ENCODE data around the gene HERC3.

The HERC3 gene

DNA sequence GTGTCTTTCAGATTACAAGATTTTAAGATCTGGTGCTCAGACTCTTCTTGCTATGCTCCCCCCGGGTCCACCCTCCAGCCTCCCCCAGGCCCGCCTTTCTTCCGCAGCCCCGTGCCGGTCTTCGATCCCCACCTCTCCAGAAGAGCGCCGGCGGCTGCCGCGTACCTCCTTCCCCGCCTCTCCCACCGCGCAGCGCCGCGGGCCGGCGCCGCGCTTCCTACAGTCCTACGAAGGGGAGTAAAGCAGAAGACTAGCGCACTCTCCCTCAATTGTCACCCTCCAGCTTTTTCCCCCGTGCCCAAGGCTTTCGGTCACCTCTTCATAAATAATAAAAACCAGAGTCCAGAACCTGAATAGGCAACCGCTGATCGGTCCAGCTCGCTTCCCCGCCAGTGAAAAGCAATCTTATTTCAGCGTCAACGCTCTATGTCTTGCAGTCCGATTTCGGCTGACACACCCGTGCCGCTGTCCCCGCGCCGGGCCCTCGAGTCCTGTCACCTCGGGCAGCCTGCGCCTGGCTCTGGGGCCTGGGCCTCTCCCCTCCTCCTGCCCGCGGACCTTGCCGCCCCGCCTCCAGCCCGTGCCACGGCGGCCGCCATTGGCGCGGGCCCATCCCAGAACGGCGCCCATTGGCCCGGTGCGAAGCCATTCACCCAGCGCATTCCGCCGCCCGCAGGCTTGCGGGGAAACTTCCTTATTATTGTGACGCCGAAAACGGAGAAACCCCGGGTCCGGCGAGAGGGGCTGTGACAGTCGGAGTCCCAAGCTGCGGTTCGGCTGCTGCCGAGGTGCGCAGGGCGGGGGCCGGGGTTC lies at the start of gene HERC3:
Gene HERC3 (plus strand): TSS at position 694 of the 813 bp plus-strand sequence. CDS start 13,344 bp downstream, outside the sequence.
- DNase-seq, result peak; percentile 56

DNA sequence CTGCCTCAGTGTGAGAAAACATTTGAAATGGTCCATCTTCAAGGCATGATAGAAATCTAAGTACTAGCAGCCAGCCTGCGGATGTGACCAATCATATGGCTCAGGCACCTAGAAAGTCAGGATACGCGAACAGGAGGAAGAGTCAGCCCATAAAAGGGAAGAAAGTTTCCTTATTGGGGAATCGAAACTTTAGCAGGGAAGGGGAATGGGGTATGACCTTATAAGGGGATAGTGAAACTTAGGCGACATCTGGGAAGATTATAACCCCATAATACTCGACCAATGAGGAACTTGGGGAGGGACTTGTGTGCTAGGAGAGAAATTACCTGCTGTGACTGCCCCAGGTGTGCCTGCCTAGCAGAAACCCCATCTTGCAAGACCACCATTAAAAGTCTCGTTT lies 42.5 kb upstream of the HERC3 start:
- no peak for DNase-seq

DNA sequence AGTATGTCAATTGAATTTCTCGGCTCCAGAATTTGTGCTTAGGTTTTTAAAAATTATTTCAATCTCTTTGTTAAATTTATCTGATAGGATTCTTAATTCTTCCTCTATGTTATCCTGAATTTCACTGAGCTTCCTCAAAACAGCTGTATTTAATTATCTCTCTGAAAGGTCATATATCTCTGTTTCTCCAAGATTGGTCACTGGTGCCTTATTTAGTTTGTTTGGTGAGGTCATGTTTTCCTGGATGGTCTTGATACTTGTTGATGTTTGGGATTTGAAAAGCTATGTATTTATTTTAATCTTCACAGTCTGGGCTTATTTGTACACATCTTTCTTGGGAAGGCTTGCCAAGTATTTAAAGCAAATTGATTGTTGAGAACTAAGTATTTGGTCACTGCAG lies 24.7 kb upstream of the HERC3 start:
- DNase-seq, result no peak

DNA sequence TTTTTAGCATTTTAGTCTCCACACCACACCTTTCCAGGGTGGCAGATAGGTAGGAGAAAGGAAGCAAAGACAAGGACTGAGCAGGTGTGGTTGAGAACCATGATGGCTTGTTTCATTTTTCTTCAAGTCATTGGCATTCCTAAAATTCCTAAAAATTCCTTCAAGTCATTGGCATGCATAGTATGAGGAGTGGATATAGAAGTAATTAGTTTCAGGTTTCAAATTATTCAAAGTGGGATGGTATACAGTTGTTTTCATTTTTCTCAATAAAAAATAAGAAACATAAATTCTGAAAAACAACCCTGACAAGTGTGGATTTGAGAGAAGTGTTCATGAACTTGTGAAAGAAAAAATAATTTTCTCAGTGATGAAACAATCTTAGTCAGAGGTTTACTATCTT lies 22.3 kb upstream of the HERC3 start:
- DNase-seq, result no peak

DNA sequence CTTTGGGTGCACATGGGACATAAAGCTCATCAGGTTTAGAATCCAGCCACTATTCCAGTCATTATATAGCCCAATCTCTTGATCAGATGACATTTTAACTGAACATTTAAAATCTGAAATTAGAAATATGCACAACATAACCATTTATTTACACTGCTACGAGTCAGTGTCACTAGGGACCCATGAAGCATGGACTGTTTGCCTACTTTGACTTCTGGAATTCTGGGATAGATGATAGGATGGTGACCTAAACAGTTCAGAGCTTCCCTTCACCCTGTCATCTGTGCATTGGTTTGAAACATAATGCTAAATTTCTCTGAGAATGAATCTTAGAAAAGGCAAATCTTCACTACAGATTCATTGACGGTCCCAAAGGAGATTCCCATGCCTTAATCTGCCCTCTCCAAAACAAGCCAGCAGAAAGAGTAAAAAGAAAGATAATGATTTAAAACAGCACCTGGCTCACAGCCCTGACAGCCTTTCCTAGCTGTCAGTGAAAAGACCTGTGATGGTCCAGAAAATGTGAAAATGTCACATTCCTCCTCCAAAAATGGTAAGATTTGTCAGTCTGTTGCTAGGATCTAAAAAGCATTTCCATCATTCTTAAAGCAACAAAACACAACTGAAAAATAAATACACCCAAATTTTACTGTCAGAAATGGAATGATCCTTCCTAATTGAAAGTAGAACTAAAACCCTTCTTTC lies 18.9 kb upstream of the HERC3 start:
- no peak for DNase-seq

DNA sequence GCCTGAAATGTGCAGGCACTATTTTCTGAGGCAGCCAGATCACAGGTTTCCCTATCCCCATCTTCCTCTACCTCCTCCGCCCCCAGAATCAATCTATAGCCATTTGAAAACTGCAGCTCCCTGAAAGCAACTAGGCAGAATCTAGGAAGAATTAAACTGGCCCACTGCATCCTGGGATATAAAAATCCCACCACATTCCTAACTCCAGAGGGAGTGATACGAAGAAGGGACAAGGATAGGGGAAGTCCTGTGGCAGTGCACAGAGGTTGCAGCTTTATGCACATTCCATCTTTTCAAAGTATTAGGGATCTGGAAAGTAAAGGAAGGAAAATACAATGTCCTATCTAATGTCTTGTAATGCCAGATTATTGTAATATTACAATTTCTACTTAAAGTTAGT lies 18.3 kb upstream of the HERC3 start:
- DNase-seq, result no peak

DNA sequence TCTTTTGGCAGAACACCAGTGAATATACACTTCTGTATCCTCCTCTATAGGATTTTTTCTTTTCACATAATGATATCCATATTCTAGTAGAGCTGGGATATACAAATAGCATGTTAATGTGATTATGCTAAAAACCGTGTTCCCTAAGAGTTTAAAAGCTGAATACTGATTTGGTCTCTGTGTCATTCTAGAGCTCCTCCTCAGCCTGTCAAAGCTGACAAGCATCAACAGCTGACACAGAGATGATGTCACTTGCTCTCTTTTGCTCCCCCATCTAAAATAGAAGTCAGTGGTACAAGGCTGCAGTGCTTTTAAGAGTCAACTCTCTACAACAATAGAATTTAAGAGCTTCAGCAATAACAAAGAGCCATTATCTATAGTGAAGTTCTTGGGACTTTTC lies 17.1 kb upstream of the HERC3 start:
- DNase-seq, result no peak

DNA sequence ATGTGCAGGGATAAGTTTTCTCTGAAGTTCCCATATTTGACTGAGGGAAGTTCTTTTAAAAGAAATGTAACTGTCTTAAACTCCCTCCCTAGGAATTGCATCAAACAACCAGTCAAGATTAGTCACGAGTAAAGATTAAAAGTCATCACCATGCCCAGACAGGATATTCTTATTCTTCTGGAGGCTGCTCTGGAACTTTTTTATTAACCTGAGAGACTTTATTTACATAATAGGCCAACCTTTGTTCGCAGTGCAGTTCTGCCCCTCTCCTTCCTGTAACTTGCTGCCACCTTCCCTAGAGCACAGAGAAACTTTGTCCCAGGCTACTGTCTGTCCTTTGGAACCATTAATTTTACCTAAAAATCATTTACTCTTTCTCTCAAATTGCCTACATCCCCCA lies 9.8 kb upstream of the HERC3 start:
- DNase-seq, result no peak

DNA sequence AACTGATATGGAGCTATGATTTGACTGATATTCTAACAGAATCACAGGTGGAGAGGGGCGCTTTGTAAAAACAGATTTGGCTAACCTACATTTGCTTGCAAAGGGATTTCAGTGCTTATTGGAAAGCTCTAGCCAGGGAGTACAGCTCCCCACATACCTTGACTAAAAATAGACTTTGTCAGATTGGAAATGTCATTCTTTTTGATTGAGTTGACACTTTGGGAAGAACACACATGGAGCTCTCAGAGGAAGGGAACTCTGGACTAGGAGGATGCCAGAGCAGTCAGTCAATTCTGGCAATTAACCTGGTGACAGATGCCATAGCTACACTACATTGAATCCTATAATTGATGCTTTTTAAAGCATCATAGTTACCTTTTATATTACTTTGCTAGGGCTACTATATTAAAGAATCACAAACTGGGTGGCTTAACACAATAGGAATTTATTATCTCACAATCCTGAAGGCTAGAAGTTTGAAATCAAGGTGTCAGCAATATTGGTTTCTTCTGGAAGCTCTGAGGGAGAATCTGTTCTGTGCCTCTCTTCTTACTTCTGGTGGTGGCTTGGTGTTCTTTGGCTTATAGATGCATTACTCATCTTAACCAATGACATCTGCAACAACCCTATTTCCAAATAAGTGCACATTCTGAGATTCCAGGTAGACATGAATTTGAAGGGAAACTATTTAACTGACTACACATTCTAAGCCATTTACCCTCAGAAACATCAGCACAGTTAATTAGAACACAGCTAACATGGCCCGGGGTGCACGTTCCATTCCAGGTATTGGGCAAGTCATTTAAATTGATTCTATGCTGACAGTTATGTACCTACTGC lies 8.4 kb upstream of the HERC3 start:
- no peak for DNase-seq

DNA sequence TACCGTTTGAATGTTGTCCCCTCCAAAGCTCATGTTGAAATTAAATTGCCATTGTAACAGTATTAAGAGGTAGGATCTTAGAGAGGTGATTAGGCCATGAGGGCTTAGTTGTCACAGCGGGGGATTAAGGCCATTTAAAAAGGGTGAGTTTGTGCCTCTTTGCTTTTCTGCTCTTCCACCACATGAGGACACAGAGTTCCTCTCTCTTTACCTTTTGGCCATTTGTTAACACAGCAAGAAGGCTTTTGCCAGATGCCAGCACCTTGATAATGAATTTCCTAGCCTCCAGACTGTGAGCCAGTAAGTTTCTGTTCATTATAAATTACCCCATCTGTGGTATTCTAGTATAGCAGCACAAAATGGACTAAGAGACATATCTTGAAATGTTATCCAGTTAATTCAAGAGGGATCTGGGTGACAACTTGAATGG lies 7.8 kb upstream of the HERC3 start:
- no peak for DNase-seq

DNA sequence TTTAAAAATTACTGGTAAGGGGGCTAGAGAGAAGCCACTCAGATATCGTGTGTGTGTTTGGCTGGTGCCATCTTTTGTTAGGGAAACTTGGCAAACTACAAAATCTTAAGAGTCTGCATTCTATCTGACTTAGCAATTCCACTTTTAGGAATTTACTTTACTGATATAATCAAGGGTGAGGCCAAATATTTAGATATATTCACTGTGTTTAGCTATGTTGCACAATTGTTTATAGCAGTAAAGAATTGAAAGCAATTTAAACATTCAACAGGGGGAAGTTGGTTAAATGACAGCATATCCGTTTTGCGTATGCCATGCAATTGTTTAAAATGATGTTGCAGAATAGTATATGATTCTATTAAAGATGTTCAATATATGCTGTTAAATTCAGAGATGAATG lies 6.4 kb upstream of the HERC3 start:
- DNase-seq, result no peak

DNA sequence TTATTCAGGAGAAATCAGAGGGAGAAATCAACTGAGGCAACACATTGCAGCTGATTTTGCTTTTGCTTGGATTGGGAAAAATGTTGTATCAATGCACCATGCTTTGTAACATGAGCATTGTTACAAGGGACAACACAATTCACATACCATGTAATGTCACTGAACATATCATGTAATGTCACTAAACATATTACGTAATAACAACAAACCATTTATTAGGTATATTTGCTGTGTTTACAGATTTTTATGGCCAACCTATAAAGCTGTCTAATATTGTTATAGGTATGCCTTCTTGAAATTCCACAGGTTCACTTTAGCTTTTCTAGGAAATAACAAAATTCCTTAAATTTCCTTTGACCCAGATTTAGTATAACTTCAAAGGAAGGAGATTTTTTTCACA lies 5.0 kb upstream of the HERC3 start:
- no peak for DNase-seq

DNA sequence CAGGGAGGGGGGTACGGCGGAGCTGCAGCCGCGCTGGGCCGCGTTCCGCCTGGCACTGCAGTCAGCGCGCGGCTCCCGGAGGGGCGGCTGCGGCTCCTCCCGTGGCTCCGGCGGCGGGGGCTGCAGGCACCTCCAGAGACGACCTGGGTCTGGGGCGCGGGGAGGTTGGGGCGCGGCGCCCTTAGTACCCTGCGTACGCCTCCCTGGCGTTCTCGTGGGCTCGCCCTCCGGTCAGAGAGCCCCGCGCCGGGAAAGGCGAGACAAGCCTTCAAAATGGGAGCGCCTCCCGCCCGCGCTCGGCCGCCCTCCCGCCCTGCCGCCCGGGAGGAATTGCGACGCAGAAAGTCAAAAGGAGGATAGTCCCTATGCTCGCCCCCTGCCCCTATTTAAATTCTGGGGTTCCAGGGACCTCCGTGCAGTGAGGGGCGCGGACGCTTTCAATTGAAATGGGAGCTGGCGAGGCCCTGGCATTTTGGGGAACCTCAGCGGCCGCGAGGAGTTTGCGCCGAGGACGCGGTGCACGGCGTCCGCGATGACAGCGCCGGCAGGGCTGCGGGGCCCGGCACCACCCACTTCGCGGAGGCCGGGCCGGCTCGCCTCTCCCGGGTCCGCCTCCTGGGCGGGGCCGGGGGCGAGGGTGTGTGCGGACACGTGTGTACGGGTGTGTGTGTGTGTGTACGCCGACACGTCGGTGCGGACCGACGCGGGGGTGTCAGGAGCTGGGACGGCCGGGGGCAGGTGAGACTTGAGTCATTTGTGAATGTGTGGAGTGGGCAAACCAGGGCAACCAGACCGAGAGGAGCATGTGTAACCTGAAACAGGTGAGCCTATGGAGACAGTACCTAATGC lies 544 bp downstream of the HERC3 start:
- DNase-seq, result no peak

DNA sequence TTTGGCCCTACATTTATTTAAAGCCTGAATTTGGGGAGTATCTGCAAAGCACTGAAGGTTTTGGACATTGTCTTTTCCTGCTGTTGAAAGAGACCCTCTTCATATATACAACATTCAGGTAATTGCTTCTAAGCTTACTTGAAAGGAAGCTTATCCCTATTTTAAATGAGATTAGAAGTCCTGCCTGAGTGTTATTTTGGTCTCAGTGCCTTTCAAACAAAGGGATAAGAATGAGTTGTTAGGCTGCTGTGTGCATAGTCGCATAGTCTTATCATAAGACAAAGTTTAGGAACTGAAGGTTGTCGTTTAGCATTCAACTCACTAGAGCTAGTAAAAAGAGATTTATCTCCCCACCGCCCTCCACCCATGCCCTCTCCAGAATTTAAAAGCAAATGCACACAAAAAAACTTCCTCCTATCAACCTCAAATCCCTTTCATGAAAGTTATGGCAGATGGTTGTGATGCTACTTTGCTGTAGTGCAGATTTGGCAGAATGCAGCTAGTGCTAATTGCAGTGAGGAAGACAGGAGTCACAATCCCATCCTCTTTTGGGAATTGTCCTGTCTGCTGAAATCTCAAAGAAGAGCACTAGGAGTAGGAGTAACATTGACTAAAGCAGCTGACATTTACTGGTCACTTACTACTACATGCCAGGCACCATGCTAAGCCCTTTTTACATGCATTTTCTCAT lies 5.8 kb downstream of the HERC3 start:
- no peak for DNase-seq

DNA sequence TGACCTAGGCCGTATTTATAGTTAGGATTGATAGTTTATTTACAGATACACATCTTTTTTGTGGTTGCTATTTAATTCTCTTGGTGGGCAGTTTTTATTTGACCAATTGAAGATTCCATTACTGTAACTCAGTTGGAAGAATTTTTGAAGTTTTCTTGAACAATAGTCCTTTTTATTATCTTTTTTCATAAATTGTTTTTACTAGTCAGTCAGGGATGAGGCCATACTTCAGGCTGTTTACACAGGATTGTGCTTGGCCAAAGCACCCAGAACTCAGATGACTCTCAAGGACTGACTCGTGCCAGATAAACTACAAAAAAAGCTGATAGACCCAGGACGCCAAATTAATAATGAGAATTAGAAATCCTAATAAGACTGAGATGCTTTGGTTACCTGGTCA lies 7.0 kb downstream of the HERC3 start:
- no peak for DNase-seq

DNA sequence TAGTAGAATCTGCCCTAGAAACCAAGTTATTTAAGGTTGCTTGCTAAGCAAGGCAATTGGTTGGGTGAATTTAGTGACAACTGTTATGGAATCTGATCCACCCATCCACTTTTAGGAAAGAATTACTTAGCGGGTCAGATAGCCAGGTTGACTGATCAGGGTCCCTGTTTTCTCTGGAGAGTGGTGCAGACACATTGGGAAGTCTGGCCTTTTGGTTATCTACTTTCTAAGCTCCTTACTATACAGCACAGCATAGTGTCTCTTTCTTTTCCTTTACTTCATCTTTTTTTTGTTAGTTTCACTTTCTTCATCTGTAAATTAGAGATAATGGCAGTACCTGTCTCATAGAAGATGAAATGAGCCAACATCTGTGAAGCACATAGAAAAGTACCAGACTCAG lies 7.4 kb downstream of the HERC3 start:
- DNase-seq, result no peak

DNA sequence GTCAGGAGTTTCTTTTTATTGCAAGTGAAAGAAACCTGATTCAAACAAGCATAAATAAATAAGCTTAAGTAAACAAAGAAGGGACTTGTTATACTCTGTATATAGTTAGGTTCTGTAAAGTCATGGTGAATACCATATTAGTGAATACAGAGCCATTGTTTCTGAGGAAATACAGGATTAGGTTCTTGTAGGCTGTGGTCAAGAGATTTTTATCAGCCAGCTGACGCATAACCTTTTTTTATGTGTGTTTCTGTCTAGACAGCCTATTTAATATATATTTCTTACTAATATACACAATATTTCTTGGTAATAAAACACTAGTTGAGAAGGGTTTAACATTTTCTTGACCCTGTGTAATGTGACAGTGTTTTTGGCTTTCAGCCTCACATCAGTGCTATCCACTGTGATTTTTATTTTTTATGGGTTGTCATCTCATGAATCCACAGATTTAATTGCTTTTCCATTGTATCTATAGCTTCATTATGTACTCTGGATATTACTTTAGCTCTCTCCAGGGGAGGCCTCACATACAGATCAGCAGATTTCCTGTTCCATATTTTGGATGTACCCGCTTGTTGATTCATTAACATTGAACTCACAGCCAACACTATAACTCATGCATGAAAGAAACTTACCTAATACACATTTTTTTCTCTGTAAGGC lies 8.0 kb downstream of the HERC3 start:
- DNase-seq, result no peak

DNA sequence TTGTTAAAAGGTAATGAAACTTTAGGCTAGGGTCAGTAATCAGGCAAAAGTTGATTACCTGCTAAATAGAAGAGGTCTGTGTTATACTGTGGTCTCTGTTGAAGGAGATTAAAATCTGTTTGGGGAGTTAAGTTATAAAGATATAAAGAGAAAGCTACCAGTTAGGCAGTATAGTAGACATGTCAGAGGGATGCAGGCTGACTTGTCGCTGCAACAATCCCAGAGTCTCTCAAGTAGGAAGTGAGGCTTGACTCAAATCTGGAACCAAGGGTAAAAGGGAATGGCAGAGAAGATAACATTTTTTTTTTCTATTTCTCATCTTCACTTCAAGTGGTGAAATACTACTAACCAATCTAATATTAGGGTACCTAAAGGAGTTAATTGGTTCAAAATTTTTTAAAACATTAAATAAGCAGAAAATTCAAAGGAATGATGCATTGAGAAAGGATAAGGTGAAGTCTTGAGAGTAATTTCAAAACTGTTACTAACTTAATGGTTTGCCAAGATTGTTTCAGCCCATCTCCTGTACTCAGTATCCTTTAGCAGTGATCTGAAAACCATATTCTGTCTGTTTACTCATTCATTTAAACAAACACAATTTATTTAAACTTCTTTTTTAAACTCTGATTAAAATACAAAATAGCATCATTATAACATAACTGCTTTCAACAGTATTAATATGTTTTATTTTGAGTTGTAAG lies 12.8 kb downstream of the HERC3 start:
- DNase-seq, result no peak

DNA sequence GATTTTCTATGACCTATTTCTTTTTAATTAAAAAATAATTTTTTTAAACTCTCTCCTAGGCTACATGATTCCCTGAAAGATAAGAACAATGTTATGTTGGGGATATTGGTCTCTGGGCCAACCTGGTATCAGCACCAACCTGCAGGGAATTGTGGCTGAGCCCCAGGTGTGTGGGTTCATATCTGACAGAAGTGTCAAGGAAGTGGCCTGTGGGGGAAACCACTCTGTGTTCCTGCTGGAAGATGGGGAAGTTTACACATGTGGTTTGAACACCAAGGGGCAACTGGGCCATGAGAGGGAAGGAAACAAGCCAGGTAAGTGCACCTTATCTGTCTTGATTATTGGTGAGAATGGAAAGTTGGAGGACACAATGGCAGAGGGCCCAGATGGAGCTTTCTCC lies 13.5 kb downstream of the HERC3 start:
- no peak for DNase-seq

DNA sequence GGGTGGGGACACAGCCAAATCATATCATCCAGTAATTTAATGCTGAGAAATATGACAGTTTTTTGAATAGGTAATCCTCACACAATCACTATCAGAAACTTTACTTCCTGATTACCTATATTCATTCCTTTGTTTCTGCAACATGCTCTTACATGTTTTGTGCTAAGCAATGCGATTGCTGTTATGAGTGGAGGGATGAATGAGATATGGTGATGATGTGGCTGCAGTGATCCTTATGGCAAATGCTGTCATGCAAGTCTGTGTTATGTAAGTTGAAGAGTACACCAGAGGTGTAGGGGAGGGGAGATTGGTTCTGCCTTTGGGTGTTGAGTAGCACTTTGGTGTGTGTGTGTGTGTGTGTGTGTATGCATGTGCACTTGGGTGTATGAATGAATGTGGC lies 14.6 kb downstream of the HERC3 start:
- no peak for DNase-seq

DNA sequence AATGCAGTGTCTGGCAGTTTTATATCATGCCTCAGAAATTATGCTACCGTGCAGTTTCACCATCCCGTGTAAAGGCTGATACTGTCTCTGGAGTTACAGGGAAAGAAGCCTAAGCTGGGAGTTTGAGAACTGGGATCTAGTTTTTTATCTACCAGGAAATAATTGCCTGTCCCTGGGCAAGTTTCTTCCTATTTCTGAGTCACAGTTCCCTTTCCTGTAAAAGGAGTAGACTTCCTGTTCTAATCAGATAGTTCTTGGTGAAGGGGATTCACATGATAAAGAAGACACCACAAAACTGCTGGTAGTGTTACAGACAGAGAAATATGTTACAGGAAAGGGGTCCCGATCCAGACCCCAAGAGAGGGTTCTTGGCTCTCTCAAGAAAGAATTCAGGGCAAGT lies 17.1 kb downstream of the HERC3 start:
- DNase-seq, result no peak
